Frontal cortex (tissue), 4 donors: ENCODE data around the gene TMEM131. TPM values are rescaled to one million over a fixed set of nuclear protein-coding genes. Genes with fewer than 3 reads are reported as not detected.
"Not testable (repeated sequence)": the region's sequence is repeated elsewhere in the genome, so short reads cannot be mapped to it uniquely, and the experiment has no call there.

Source experiments
- DNase-seq, 2 donors: peaks; one replicate each; pipeline ENCODE4 v3.0.0; 2012; ENCODE audit warnings: low spot score in 2 of 2
- FAIRE-seq: peaks from 2 replicates; lab custom pipeline; 2012; peaks lifted over from hg19 to GRCh38; lab: Jason Lieb, UNC
- total RNA-seq: library from RNA; depleted of rRNA; stranded (reverse); fragments of >200 nt; gene quantifications from one replicate; pipeline ENCODE4 v1.2.3, GENCODE V29; 2014
- donor health status: control.
- donor health status: control.
- donor health status: control.

Gene TMEM131
- total RNA-seq, 1 donor from 2014 or later, result 30.2 TPM

GRCh38 chr2:97966545-97967215 is 29.1 kb downstream of the TMEM131 start:
- no peak for FAIRE-seq

GRCh38 chr2:97965116-97965515 is 30.6 kb downstream of the TMEM131 start:
- DNase-seq (no peak), FAIRE-seq (no peak)

More at GRCh38 chr2:97966545-97967215, 29.1 kb downstream of the TMEM131 start:
- DNase-seq, result no peak

- FAIRE-seq (no peak), DNase-seq (no peak)
Observed at GRCh38 chr2:97963880-97964279, 31.9 kb downstream of the TMEM131 start.

- no peak for FAIRE-seq
Observed at GRCh38 chr2:97963079-97963406, 32.7 kb downstream of the TMEM131 start.

GRCh38 chr2:97961534-97961933 is 34.2 kb downstream of the TMEM131 start:
- no peak for FAIRE-seq

More at GRCh38 chr2:97963079-97963406, 32.7 kb downstream of the TMEM131 start:
- DNase-seq, result no peak

GRCh38 chr2:97958184-97958583 is 37.6 kb downstream of the TMEM131 start:
- DNase-seq (no peak), FAIRE-seq (no peak)

More at GRCh38 chr2:97961534-97961933, 34.2 kb downstream of the TMEM131 start:
- no peak for DNase-seq

GRCh38 chr2:97957432-97958183 is 38.1 kb downstream of the TMEM131 start:
- FAIRE-seq (no peak), DNase-seq (no peak)

- not testable (repeated sequence) for FAIRE-seq
Observed at GRCh38 chr2:97956753-97957152, 39.0 kb downstream of the TMEM131 start.

GRCh38 chr2:97953853-97954252 is 41.9 kb downstream of the TMEM131 start:
- DNase-seq (no peak), FAIRE-seq (no peak)

More at GRCh38 chr2:97956753-97957152, 39.0 kb downstream of the TMEM131 start:
- DNase-seq, result not testable (repeated sequence)

- FAIRE-seq, result no peak
- DNase-seq, result no peak
Observed at GRCh38 chr2:97952357-97952756, 43.4 kb downstream of the TMEM131 start.

GRCh38 chr2:97951155-97951680 is 44.5 kb downstream of the TMEM131 start:
- no peak for DNase-seq
- no peak for FAIRE-seq

- no peak for DNase-seq
- no peak for FAIRE-seq
Observed at GRCh38 chr2:97950329-97951154, 45.2 kb downstream of the TMEM131 start.

- FAIRE-seq (no peak), DNase-seq (no peak)
Observed at GRCh38 chr2:97948926-97949325, 46.8 kb downstream of the TMEM131 start.

- no peak for FAIRE-seq
- no peak for DNase-seq
Observed at GRCh38 chr2:97945791-97946190, 50.0 kb downstream of the TMEM131 start.

GRCh38 chr2:97936881-97937280 is 58.9 kb downstream of the TMEM131 start:
- FAIRE-seq (no peak), DNase-seq (no peak)

GRCh38 chr2:97936199-97936598 is 59.5 kb downstream of the TMEM131 start:
- FAIRE-seq, result no peak

GRCh38 chr2:97935719-97936161 is 60.0 kb downstream of the TMEM131 start:
- FAIRE-seq, result no peak

More at GRCh38 chr2:97936199-97936598, 59.5 kb downstream of the TMEM131 start:
- no peak for DNase-seq

GRCh38 chr2:97932975-97933662 is 62.6 kb downstream of the TMEM131 start:
- DNase-seq (no peak), FAIRE-seq (no peak)

More at GRCh38 chr2:97935719-97936161, 60.0 kb downstream of the TMEM131 start:
- DNase-seq, result no peak

GRCh38 chr2:97931858-97932225 is 63.9 kb downstream of the TMEM131 start:
- DNase-seq, result no peak
- FAIRE-seq, result no peak
